PC-9 (cell line): ENCODE data around the gene RNF186. TPM values are rescaled to one million over a fixed set of nuclear protein-coding genes. Genes with fewer than 3 reads are reported as not detected.

Experiments
- Bru-seq: library from RNA; stranded (reverse); fragments of 400-500 nt; gene quantifications from one replicate; lab custom pipeline; 2021; lab: Mats Ljungman, UMichigan
- BruChase-seq, 2 experiments: library from RNA; stranded (reverse); fragments of 400-500 nt; gene quantifications; one replicate each; lab custom pipeline; 2021; lab: Mats Ljungman, UMichigan
- BruUV-seq: library from RNA; stranded (reverse); fragments of 400-500 nt; replicated peaks from 2 replicates; lab custom pipeline; 2021; lab: Mats Ljungman, UMichigan
- CTCF ChIA-PET: fragments of 300-600 bp; sonication (Branson Sonifier 250); formaldehyde crosslinking; loops from one replicate; lab custom pipeline; 2022; ENCODE audit warnings: antibody characterized with exemption; lab: Charles Lee
- POLR2A ChIA-PET: fragments of 300-600 bp; sonication (Branson Sonifier 250); formaldehyde crosslinking; loops from one replicate; lab custom pipeline; 2022; ENCODE audit warnings: antibody characterized with exemption; ENCODE audit not compliant: unreplicated experiment; lab: Charles Lee
- DNase-seq, 2 experiments: peaks; one replicate each; pipeline versions ENCODE4 v3.0.0 to v3.0.0-alpha.2; 2015 to 2022; ENCODE audit warnings: mixed read lengths in 1 of 2
- H2AFZ ChIP-seq: fragments of 200-600 bp; sonication (generic); 2 replicates; pipeline ENCODE4 v1.8.1; 2017; ENCODE audit warnings: antibody characterized with exemption
- H3F3A ChIP-seq: fragments of 200-600 bp; sonication (generic); 2 replicates; pipeline ENCODE4 v1.8.1; 2017; ENCODE audit warnings: antibody characterized with exemption, mild to moderate bottlenecking, low read depth; ENCODE audit not compliant: insufficient read depth
- H3K27ac ChIP-seq: fragments of 200-600 bp; sonication (generic); 2 replicates; pipeline ENCODE4 v1.6.1; 2016; ENCODE audit warnings: mixed run types
- H3K27me3 ChIP-seq: fragments of 200-600 bp; sonication (generic); 2 replicates; pipeline ENCODE4 v1.6.1; 2016; ENCODE audit warnings: low read depth, mixed run types; ENCODE audit not compliant: insufficient read depth
- H3K36me3 ChIP-seq: fragments of 200-600 bp; sonication (generic); 2 replicates; pipeline ENCODE4 v1.6.1; 2016; ENCODE audit warnings: low read depth, mixed run types
- H3K4me1 ChIP-seq: fragments of 200-600 bp; sonication (generic); replicated peaks from 2 replicates; pipeline ENCODE4 v1.6.1; 2016; ENCODE audit warnings: mixed run types; ENCODE audit not compliant: insufficient read depth
- H3K4me2 ChIP-seq: fragments of 200-600 bp; sonication (generic); 2 replicates; pipeline ENCODE4 v1.6.1; 2017; ENCODE audit warnings: mixed run types
- H3K4me3 ChIP-seq: fragments of 200-600 bp; sonication (generic); 2 replicates; pipeline ENCODE4 v1.6.1; 2016; ENCODE audit warnings: mixed run types
- H3K79me2 ChIP-seq: fragments of 200-600 bp; sonication (generic); 2 replicates; pipeline ENCODE4 v1.6.1; 2017; ENCODE audit warnings: low read depth, mixed run types
- H3K9me2 ChIP-seq: fragments of 200-600 bp; sonication (generic); 2 replicates; pipeline ENCODE4 v1.8.1; 2017; ENCODE audit warnings: mild to moderate bottlenecking; ENCODE audit not compliant: insufficient read depth
- H3K9me3 ChIP-seq: fragments of 200-600 bp; sonication (generic); 2 replicates; pipeline ENCODE4 v1.8.1; 2016; ENCODE audit warnings: low read depth; ENCODE audit not compliant: insufficient read depth
- H4K20me1 ChIP-seq: fragments of 200-600 bp; sonication (generic); 2 replicates; pipeline ENCODE4 v1.8.1; 2017; ENCODE audit not compliant: insufficient read depth
- EZH2 ChIP-seq: fragments of 200-600 bp; sonication (generic); IDR thresholded peaks from 2 replicates; pipeline ENCODE4 v1.8.0; 2017; ENCODE audit warnings: antibody characterized with exemption, low read depth
- intact Hi-C: fragments of 100-400 bp; cut with micrococcal nuclease; formaldehyde crosslinking; loops from one replicate; pipeline ENCODE4 v1.10.0; 2022; ENCODE audit not compliant: unreplicated experiment
- long read RNA-seq: library from polyadenylated mRNA; stranded (forward); transcript quantifications from one replicate; pipeline ENCODE4 v2.0.0, GENCODE V29; 2022
- total RNA-seq: library from RNA; stranded (reverse); gene quantifications from 2 replicates; pipeline ENCODE4 v1.2.3, GENCODE V29; 2021
- TF ChIP-seq, protein P1 (sequence below): fragments of 200-600 bp; sonication (generic); conservative IDR thresholded peaks from 2 replicates; pipeline ENCODE4 v1.6.1; 2017; ENCODE audit warnings: mixed run types, antibody characterized with exemption, mild to moderate bottlenecking, moderate library complexity

The RNF186 gene, protein sequence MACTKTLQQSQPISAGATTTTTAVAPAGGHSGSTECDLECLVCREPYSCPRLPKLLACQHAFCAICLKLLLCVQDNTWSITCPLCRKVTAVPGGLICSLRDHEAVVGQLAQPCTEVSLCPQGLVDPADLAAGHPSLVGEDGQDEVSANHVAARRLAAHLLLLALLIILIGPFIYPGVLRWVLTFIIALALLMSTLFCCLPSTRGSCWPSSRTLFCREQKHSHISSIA
- total RNA-seq (not detected in 2 replicates), Bru-seq, nascent RNA (not detected), BruChase-seq, experiment 1, labeled RNA remaining after a 2-hour chase (not detected), BruChase-seq, experiment 2, labeled RNA remaining after a 6-hour chase (not detected)
- long read RNA-seq, result 0 reads

DNA sequence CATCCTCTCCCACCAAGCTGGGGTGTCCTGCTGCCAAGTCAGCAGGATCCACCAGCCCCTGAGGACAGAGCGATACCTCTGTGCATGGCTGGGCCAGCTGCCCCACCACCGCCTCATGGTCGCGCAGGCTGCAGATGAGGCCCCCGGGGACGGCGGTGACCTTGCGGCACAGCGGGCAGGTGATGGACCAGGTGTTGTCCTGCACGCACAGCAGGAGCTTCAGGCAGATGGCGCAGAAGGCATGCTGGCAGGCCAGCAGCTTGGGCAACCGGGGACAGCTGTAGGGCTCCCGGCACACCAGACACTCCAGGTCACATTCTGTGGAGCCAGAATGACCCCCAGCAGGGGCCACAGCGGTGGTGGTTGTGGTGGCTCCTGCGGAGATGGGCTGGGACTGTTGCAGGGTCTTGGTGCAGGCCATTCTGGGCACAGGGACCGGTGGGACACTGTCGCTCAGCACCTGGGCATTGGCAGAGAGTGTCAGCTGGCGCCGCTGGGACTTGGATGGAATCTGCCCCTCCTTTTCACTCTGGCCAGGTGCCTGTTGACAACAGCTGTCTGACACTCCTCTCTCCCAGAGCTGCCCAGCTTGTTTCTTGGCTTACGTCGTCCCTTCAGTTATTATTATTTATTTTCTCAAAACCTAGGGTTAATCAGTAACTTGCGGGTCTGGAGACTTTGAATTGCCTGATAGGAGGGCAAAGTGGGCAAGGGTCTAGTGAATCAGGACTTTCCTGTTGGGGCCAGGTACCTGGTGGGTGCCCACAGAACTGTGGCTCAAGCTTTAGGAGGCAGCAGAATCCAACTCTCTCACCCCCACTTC is at the start of gene RNF186:
TSS of gene RNF186 (minus strand) at position 603 of the 823 bp plus-strand sequence. CDS start at position 421, 182 bp downstream.
- BruUV-seq, result no TSS peak

DNA sequence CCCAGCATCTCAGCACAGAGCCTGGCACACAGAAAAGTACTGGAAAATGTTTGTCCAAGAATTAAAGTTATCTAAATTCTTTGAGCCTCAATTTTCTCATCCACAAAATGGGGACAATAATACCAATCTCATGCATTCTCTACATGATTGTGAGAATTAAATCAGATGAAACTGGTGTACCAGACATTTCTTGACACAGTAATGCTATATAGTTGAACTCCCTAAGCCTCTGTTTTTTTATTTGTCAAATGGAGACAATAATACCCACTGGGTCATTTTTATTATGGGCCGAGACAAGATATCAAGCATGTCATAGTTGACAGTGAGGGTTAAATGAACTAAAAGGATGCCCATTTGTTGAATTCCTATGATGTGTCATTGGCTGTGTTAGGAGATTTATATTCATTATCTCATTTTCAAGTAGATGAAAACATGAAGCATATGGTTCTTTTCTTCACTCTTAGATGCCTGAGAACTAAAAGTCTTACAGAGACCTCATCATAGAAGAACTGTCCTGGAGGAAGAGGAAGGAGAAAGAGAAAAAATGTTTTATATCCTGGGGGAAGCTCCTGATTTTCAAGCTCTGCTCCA is 49.6 kb upstream of the RNF186 start:
- H3K9me2 ChIP-seq, result no peaks in the 10 kb centered on the region
- H3K9me3 ChIP-seq, result peaks cover 7% of the 10 kb centered on the region; the same call in 1 of the 2 replicates
- no peak for TF ChIP-seq EZH2
- TF ChIP-seq, protein P1, sequence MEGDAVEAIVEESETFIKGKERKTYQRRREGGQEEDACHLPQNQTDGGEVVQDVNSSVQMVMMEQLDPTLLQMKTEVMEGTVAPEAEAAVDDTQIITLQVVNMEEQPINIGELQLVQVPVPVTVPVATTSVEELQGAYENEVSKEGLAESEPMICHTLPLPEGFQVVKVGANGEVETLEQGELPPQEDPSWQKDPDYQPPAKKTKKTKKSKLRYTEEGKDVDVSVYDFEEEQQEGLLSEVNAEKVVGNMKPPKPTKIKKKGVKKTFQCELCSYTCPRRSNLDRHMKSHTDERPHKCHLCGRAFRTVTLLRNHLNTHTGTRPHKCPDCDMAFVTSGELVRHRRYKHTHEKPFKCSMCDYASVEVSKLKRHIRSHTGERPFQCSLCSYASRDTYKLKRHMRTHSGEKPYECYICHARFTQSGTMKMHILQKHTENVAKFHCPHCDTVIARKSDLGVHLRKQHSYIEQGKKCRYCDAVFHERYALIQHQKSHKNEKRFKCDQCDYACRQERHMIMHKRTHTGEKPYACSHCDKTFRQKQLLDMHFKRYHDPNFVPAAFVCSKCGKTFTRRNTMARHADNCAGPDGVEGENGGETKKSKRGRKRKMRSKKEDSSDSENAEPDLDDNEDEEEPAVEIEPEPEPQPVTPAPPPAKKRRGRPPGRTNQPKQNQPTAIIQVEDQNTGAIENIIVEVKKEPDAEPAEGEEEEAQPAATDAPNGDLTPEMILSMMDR, result no peak
- peaks cover 12% of the 10 kb centered on the region for H3K4me1 ChIP-seq
- H3K4me3 ChIP-seq, result no peak overlapping the region
- no peak overlapping the region for H3K27ac ChIP-seq
- CTCF ChIA-PET, result interaction anchor here (0.6 kb wide), 1 partner anchor 423 kb away, joined by 7 read pairs; no protein-coding TSS in a partner anchor
- H3K36me3 ChIP-seq, result no peaks in the 10 kb centered on the region
- POLR2A ChIA-PET, result no interaction called here
- H4K20me1 ChIP-seq, result no peaks in the 10 kb centered on the region
- no peaks in the 10 kb centered on the region for H3K27me3 ChIP-seq
- H2AFZ ChIP-seq, result no peak overlapping the region
- no peaks in the 10 kb centered on the region for H3K79me2 ChIP-seq
- H3K4me2 ChIP-seq, result no peak overlapping the region
- DNase-seq, result no peak
- intact Hi-C loops, result loop anchor here (10.0 kb wide), 1 partner anchor 60 kb away; no protein-coding TSS in a partner anchor
- H3F3A ChIP-seq, result no peaks in the 10 kb centered on the region; the same call in 1 of the 2 replicates
- BruUV-seq, result no TSS peak

More for the DNA sequence above, at the start of gene RNF186:
- CTCF ChIA-PET, result no interaction called here
- intact Hi-C loops, result no loop called here
- POLR2A ChIA-PET, result no interaction called here
- Histone ChIP-seq H3K36me3 (no peaks in the 10 kb centered on the region), H4K20me1 (no peaks in the 10 kb centered on the region), H3K4me2 (no peak within 1 kb of the TSS), H3K27me3 (no peaks in the 10 kb centered on the region), H3K79me2 (no peaks in the 10 kb centered on the region), H3K27ac (no peak within 1 kb of the TSS), H3K4me3 (no peak within 1 kb of the TSS), H3K9me3 (no peaks in the 10 kb centered on the region), H3K9me2 (no peaks in the 10 kb centered on the region), H3F3A (no peaks in the 10 kb centered on the region), H2AFZ (no peak within 1 kb of the TSS), H3K4me1 (no peaks in the 10 kb centered on the region)
- no peak for DNase-seq
- TF ChIP-seq, protein P1, result no peak
- TF ChIP-seq EZH2, result no peak

DNA sequence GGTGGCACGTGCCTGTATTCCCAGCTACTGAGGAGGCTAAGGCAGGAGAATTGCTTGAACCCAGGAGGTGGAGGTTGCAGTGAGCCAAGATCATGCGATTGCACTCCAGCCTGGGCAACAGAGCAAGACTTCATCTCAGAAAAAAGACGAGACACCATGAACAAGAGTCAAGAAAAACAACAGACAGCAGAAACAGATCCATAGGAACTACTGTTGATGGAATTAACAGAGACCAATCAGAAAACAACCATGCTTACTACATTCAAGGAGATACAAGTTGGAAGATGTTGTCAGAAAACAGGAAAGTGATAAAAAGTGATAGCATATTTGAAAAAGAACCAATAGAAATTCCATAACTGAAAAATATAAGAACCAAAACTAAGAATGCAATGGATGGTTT is 47.9 kb upstream of the RNF186 start:
- ChIA-PET POLR2A (no interaction called here), CTCF (no interaction called here)
- Histone ChIP-seq H3K79me2 (no peaks in the 10 kb centered on the region), H3K4me3 (no peak overlapping the region), H3K9me2 (no peaks in the 10 kb centered on the region), H3K27ac (no peak overlapping the region), H3K27me3 (no peaks in the 10 kb centered on the region), H3F3A (no peaks in the 10 kb centered on the region; the same call in 1 of the 2 replicates), H3K9me3 (peaks cover 7% of the 10 kb centered on the region; the same call in 1 of the 2 replicates), H4K20me1 (no peaks in the 10 kb centered on the region), H3K4me1 (peaks cover 12% of the 10 kb centered on the region), H3K4me2 (no peak overlapping the region), H3K36me3 (no peaks in the 10 kb centered on the region), H2AFZ (no peak overlapping the region)
- BruUV-seq, result no TSS peak
- TF ChIP-seq, protein P1, result no peak
- TF ChIP-seq EZH2, result no peak
- no peak for DNase-seq
- intact Hi-C loops, result loop anchor here (10.0 kb wide), 1 partner anchor 58 kb away; no protein-coding TSS in a partner anchor
